Neural cell (in vitro differentiated cells): Measurements from ENCODE around the gene CACNA1E. TPM values are rescaled to one million over a fixed set of nuclear protein-coding genes. Genes with fewer than 3 reads are reported as not detected.
A peak's percentile ranks its signal among the peaks of the same experiment; 100 is the strongest.

Experiments
- H2AFZ ChIP-seq: fragments of 200-600, 300-800 bp; sonication (generic), shearing (Covaris generic); 2 replicates; pipeline ENCODE4 v1.6.0; 2014; ENCODE audit warnings: low read depth, mild to moderate bottlenecking, antibody characterized with exemption, low read length, moderate library complexity
- H3F3A ChIP-seq: fragments of 200-600 bp; shearing (Covaris generic); 2 replicates; pipeline ENCODE4 v1.6.1; 2016; ENCODE audit warnings: mild to moderate bottlenecking, moderate library complexity, mixed read lengths, antibody characterized with exemption, low read length; ENCODE audit not compliant: insufficient read depth, poor library complexity, severe bottlenecking
- H3K27ac ChIP-seq: fragments of 200-600, 300-800 bp; sonication (generic), shearing (Covaris generic); 2 replicates; pipeline ENCODE4 v1.5.1; 2014; ENCODE audit warnings: mild to moderate bottlenecking, low read length, moderate library complexity
- H3K27me3 ChIP-seq: fragments of 300-800, 200-600 bp; sonication (generic), shearing (Covaris generic); 2 replicates; pipeline ENCODE4 v1.6.0; 2014; ENCODE audit warnings: mild to moderate bottlenecking, low read depth, low read length, moderate library complexity; ENCODE audit not compliant: insufficient read depth
- H3K36me3 ChIP-seq: fragments of 300-800, 200-600 bp; sonication (generic), shearing (Covaris generic); 2 replicates; pipeline ENCODE4 v1.5.1; 2014; ENCODE audit warnings: mild to moderate bottlenecking, antibody characterized with exemption, low read length, moderate library complexity; ENCODE audit not compliant: insufficient read depth
- H3K4me2 ChIP-seq: fragments of 300-800, 200-600 bp; sonication (generic), shearing (Covaris generic); 2 replicates; pipeline ENCODE4 v1.6.0; 2014; ENCODE audit warnings: mild to moderate bottlenecking, low read length
- H3K4me3 ChIP-seq: fragments of 300-800, 200-600 bp; sonication (generic), shearing (Covaris generic); 2 replicates; pipeline ENCODE4 v1.5.1; 2014; ENCODE audit warnings: mild to moderate bottlenecking, low read length, moderate library complexity
- H3K79me2 ChIP-seq: fragments of 200-600 bp; shearing (Covaris generic); replicated peaks from 2 replicates; pipeline ENCODE4 v1.6.0; 2014; ENCODE audit warnings: mild to moderate bottlenecking, low read length, moderate library complexity; ENCODE audit not compliant: insufficient read depth
- H3K9ac ChIP-seq: fragments of 300-800, 200-600 bp; sonication (generic), shearing (Covaris generic); 2 replicates; pipeline ENCODE4 v1.6.1; 2016; ENCODE audit warnings: mild to moderate bottlenecking, low read length, mixed read lengths
- H3K9me2 ChIP-seq: fragments of 200-600 bp; shearing (Covaris generic); 2 replicates; pipeline ENCODE4 v1.6.1; 2016; ENCODE audit warnings: mild to moderate bottlenecking, low read length, mixed read lengths; ENCODE audit not compliant: insufficient read depth
- H3K9me3 ChIP-seq: fragments of 200-600, 300-800 bp; sonication (generic), shearing (Covaris generic); 2 replicates; pipeline ENCODE4 v1.6.1; 2016; ENCODE audit warnings: mild to moderate bottlenecking, mixed run types, low read length, moderate library complexity, mixed read lengths
- H4K20me1 ChIP-seq: fragments of 200-600 bp; shearing (Covaris generic); 2 replicates; pipeline ENCODE4 v1.6.1; 2016; ENCODE audit warnings: mild to moderate bottlenecking, mixed run types; ENCODE audit not compliant: insufficient read depth
- EP300 ChIP-seq: fragments of 450-650 bp; conservative IDR thresholded peaks from 2 replicates; pipeline ENCODE4 v1.6.1; 2014; ENCODE audit warnings: antibody characterized with exemption, mild to moderate bottlenecking, moderate library complexity; ENCODE audit not compliant: poor library complexity, severe bottlenecking
- EZH2 ChIP-seq: fragments of 200-600, 300-800 bp; shearing (Covaris generic), sonication (generic); IDR thresholded peaks from 2 replicates; pipeline ENCODE4 v1.6.1; 2014; ENCODE audit warnings: antibody characterized with exemption, low read length, borderline replicate concordance, mild to moderate bottlenecking; ENCODE audit not compliant: insufficient read depth, poor library complexity, severe bottlenecking
- MXI1 ChIP-seq: fragments of 450-650 bp; conservative IDR thresholded peaks from 2 replicates; pipeline ENCODE4 v1.6.1; 2014; ENCODE audit warnings: antibody characterized with exemption, mild to moderate bottlenecking; ENCODE audit not compliant: poor library complexity, severe bottlenecking
- POLR2AphosphoS5 ChIP-seq: IDR thresholded peaks from 2 replicates; pipeline ENCODE4 v1.6.1; 2012
- RAD21 ChIP-seq: fragments of 450-650 bp; conservative IDR thresholded peaks from 2 replicates; pipeline ENCODE4 v1.6.1; 2014; ENCODE audit warnings: antibody characterized with exemption, mild to moderate bottlenecking, moderate library complexity
- SMC3 ChIP-seq: fragments of 450-650 bp; conservative IDR thresholded peaks from 2 replicates; pipeline ENCODE4 v1.6.1; 2014; ENCODE audit warnings: antibody characterized with exemption, mild to moderate bottlenecking, moderate library complexity; ENCODE audit not compliant: poor library complexity
- TAF1 ChIP-seq: IDR thresholded peaks from 2 replicates; pipeline ENCODE4 v1.6.1; 2012; ENCODE audit warnings: low read depth
- polyA plus RNA-seq: library from polyadenylated mRNA; depleted of rRNA; stranded (reverse); fragments of >200 nt; gene quantifications from 2 replicates; pipeline ENCODE4 v1.2.3, GENCODE V29; 2014
- TF ChIP-seq, protein P1 (sequence below): IDR thresholded peaks from 2 replicates; pipeline ENCODE4 v1.6.1; 2012; ENCODE audit warnings: borderline replicate concordance
- TF ChIP-seq, protein P2 (sequence below): fragments of 450-650 bp; IDR thresholded peaks from 2 replicates; pipeline ENCODE4 v1.5.1; 2014; ENCODE audit warnings: antibody characterized with exemption, mild to moderate bottlenecking, moderate library complexity; ENCODE audit not compliant: poor library complexity, severe bottlenecking

The CACNA1E gene
- polyA plus RNA-seq, 1 donor from 2014 or later = 29.5 TPM

DNA sequence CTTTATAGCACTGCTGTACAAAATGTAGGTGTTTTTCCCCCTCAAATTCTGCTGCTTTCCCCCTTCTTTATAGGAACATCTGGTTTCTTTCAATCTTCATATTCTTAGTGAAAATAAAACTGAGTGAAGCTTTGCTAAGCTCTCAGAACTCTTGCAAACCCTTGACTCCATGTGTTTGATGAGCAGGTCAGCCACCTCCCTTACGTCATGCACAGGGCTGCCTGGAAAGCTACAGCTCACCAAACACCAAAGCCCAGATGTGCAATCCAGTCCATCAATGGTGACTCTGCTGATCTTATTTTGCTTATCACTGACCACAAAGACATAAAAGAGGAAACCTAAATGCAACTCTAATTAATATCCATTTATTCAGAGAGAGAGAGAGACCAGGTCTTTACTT lies 5.5 kb downstream of the CACNA1E start:
- Histone ChIP-seq H3K36me3 (no peaks in the 10 kb centered on the region), H3K9me2 (no peaks in the 10 kb centered on the region), H3K9ac (no peak overlapping the region), H3K9me3 (no peaks in the 10 kb centered on the region), H4K20me1 (no peaks in the 10 kb centered on the region), H3K4me3 (peak overlapping the region; percentile 79), H3K79me2 (peaks cover 10% of the 10 kb centered on the region), H3K27me3 (peaks cover 11% of the 10 kb centered on the region), H3K27ac (no peak overlapping the region), H3K4me2 (no peak overlapping the region), H2AFZ (no peak overlapping the region), H3F3A (no peaks in the 10 kb centered on the region)
- no peak for TF ChIP-seq POLR2AphosphoS5
- no peak for TF ChIP-seq RAD21
- no peak for TF ChIP-seq EZH2
- TF ChIP-seq EP300 = no peak
- no peak for TF ChIP-seq SMC3
- TF ChIP-seq, protein P1, sequence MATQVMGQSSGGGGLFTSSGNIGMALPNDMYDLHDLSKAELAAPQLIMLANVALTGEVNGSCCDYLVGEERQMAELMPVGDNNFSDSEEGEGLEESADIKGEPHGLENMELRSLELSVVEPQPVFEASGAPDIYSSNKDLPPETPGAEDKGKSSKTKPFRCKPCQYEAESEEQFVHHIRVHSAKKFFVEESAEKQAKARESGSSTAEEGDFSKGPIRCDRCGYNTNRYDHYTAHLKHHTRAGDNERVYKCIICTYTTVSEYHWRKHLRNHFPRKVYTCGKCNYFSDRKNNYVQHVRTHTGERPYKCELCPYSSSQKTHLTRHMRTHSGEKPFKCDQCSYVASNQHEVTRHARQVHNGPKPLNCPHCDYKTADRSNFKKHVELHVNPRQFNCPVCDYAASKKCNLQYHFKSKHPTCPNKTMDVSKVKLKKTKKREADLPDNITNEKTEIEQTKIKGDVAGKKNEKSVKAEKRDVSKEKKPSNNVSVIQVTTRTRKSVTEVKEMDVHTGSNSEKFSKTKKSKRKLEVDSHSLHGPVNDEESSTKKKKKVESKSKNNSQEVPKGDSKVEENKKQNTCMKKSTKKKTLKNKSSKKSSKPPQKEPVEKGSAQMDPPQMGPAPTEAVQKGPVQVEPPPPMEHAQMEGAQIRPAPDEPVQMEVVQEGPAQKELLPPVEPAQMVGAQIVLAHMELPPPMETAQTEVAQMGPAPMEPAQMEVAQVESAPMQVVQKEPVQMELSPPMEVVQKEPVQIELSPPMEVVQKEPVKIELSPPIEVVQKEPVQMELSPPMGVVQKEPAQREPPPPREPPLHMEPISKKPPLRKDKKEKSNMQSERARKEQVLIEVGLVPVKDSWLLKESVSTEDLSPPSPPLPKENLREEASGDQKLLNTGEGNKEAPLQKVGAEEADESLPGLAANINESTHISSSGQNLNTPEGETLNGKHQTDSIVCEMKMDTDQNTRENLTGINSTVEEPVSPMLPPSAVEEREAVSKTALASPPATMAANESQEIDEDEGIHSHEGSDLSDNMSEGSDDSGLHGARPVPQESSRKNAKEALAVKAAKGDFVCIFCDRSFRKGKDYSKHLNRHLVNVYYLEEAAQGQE = no peak
- TF ChIP-seq, protein P2, sequence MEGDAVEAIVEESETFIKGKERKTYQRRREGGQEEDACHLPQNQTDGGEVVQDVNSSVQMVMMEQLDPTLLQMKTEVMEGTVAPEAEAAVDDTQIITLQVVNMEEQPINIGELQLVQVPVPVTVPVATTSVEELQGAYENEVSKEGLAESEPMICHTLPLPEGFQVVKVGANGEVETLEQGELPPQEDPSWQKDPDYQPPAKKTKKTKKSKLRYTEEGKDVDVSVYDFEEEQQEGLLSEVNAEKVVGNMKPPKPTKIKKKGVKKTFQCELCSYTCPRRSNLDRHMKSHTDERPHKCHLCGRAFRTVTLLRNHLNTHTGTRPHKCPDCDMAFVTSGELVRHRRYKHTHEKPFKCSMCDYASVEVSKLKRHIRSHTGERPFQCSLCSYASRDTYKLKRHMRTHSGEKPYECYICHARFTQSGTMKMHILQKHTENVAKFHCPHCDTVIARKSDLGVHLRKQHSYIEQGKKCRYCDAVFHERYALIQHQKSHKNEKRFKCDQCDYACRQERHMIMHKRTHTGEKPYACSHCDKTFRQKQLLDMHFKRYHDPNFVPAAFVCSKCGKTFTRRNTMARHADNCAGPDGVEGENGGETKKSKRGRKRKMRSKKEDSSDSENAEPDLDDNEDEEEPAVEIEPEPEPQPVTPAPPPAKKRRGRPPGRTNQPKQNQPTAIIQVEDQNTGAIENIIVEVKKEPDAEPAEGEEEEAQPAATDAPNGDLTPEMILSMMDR = no peak

DNA sequence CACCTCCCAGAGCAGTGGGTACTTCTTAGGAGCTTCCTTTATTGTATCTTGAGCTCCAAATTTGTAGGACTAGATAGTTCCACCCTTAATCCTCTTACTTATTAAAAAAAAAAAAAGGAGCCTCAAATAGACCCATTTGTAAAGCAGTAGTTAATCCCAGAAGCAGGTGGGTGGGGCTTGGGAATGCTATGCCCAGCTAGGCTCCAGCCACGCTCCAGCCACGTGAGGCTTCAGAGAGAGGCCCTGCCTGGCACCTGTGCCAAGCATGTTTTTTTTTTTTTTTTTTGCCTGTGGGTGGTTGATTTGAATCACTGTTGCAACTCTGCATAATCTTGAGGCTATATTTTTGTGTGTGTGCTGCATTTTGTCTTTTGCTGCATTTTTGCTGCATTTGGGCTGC lies 7.0 kb downstream of the CACNA1E start:
- Histone ChIP-seq H3K27me3 (no peaks in the 10 kb centered on the region), H4K20me1 (no peaks in the 10 kb centered on the region), H3K27ac (no peak overlapping the region), H2AFZ (no peak overlapping the region), H3K9me3 (no peaks in the 10 kb centered on the region), H3K79me2 (peaks cover 5% of the 10 kb centered on the region), H3K9ac (no peak overlapping the region), H3K4me2 (no peak overlapping the region), H3K36me3 (no peaks in the 10 kb centered on the region), H3F3A (no peaks in the 10 kb centered on the region), H3K9me2 (no peaks in the 10 kb centered on the region), H3K4me3 (no peak overlapping the region)
- TF ChIP-seq RAD21 = no peak
- no peak for TF ChIP-seq MXI1
- no peak for TF ChIP-seq TAF1
- TF ChIP-seq, protein P1 = no peak
- no peak for TF ChIP-seq EZH2
- TF ChIP-seq SMC3 = no peak
- TF ChIP-seq, protein P2 = no peak
- no peak for TF ChIP-seq EP300
- TF ChIP-seq POLR2AphosphoS5 = no peak
